HepG2 (cell line): ENCODE measurements around the gene GABRR2. TPM values are rescaled to one million over a fixed set of nuclear protein-coding genes. Genes with fewer than 3 reads are reported as not detected.

Source experiments
- PHF20 ChIP-seq: sonication (generic); formaldehyde crosslinking; IDR thresholded peaks from 2 replicates; pipeline ENCODE4 v1.5.0; 2020; ENCODE audit warnings: mild to moderate bottlenecking, missing genetic modification reagents
- POGZ ChIP-seq: sonication (generic); formaldehyde crosslinking; IDR thresholded peaks from 2 replicates; pipeline ENCODE4 v1.4.0; 2020; ENCODE audit warnings: mild to moderate bottlenecking, missing genetic modification reagents
- SRSF4 ChIP-seq: fragments of 200-400 bp; formaldehyde crosslinking; IDR thresholded peaks from one replicate; pipeline ENCODE4 v1.6.1; 2018; ENCODE audit warnings: mild to moderate bottlenecking, low read depth, low read length, moderate library complexity; ENCODE audit not compliant: poor library complexity, severe bottlenecking
- TEAD3 ChIP-seq: optimal IDR thresholded peaks from 2 replicates; pipeline ENCODE3; 2016; ENCODE audit warnings: borderline replicate concordance
- ZNF367 ChIP-seq: sonication (generic); formaldehyde crosslinking; IDR thresholded peaks from 2 replicates; pipeline ENCODE4 v1.4.0; 2020; ENCODE audit warnings: missing genetic modification reagents, borderline replicate concordance
- polyA plus RNA-seq, 8 experiments: library from polyadenylated mRNA; depleted of rRNA in 3 of 8; stranded (reverse) in 7 of 8; unstranded in 1 of 8; fragments of >200 nt; fragmentation: Illumina TruSeq in 4 of 8; extraction: Trizol in 4 of 8; gene quantifications; 2 replicates each; pipeline versions ENCODE4 v1.2.1 to v1.2.3, GENCODE V29; 2011 to 2016; ENCODE audit warnings: low read depth in 4 of 8, missing spikeins in 1 of 8, mixed read lengths in 1 of 8; ENCODE audit not compliant: insufficient read depth in 1 of 8
- total RNA-seq, 5 experiments: library from RNA; depleted of rRNA; stranded (reverse); fragments of >200 nt; fragmentation: Illumina TruSeq; extraction: Trizol; gene quantifications; 2 replicates each; pipeline ENCODE4 v1.2.3, GENCODE V29; 2016; ENCODE audit warnings: low read depth in 1 of 5
- TF ChIP-seq, protein P1 (sequence below): sonication (generic); formaldehyde crosslinking; IDR thresholded peaks from 2 replicates; pipeline ENCODE4 v1.9.0; 2021; ENCODE audit warnings: missing genetic modification reagents, borderline replicate concordance
- TF ChIP-seq, protein P2 (sequence below): sonication (generic); formaldehyde crosslinking; IDR thresholded peaks from 2 replicates; pipeline ENCODE4 v1.4.0; 2020; ENCODE audit warnings: missing genetic modification reagents
- TF ChIP-seq, protein P3 (sequence below): sonication (generic); formaldehyde crosslinking; IDR thresholded peaks from one replicate; pipeline ENCODE4 v1.5.1; 2020; ENCODE audit warnings: mild to moderate bottlenecking, missing genetic modification reagents; ENCODE audit errors: not compliant biosample characterization

The GABRR2 gene
- total and polyA plus RNA-seq, 2 of the 13 experiments (the other 11 are each of a cell fraction or from before 2014, with no cell fraction given) = 0.13 TPM; not detected in 1

DNA sequence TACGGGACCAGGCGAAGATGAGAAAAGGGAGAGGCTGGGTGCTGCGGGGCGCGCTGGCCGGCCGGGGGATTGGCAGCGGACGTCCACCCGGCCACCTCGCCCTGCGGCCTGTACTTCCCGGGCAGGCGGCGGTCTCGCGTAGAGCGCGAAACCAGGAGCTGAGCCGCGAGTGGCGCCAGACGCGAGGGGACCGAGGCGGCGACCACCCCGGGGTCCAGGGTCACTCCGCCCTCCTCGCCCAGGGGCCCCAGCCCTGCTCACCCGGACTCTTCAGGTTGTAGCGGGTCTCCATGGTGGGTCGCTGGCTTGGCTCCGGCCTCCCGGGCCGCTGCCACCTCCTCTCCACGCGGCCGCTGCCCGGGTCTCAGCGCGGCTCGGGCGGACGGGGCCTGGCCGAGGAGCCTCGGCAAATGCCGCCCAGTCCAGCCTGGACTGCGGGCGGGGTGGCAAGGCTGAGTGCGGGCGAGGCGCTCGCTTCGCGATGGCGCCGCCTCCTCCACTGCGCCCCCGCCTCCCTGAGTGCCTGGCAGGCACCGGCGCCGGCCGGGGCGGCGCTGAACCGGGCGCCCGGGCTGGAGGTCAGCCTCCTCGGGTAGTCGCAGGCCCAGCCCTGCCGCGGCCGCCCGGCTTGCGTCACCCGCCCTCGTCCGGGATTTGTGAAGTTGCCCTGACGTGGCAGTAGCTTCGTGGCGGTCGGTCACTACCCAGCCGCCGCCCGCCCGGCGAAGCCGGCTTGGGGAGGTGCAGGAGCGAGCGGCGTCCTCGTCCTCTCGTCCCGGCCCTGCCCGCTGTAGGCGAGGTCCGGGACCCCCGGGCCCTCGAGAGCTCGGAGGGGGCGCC lies 37.4 kb upstream of the GABRR2 start, which contains the start of gene UBE2J1 (continued):
- TF ChIP-seq, protein P1, sequence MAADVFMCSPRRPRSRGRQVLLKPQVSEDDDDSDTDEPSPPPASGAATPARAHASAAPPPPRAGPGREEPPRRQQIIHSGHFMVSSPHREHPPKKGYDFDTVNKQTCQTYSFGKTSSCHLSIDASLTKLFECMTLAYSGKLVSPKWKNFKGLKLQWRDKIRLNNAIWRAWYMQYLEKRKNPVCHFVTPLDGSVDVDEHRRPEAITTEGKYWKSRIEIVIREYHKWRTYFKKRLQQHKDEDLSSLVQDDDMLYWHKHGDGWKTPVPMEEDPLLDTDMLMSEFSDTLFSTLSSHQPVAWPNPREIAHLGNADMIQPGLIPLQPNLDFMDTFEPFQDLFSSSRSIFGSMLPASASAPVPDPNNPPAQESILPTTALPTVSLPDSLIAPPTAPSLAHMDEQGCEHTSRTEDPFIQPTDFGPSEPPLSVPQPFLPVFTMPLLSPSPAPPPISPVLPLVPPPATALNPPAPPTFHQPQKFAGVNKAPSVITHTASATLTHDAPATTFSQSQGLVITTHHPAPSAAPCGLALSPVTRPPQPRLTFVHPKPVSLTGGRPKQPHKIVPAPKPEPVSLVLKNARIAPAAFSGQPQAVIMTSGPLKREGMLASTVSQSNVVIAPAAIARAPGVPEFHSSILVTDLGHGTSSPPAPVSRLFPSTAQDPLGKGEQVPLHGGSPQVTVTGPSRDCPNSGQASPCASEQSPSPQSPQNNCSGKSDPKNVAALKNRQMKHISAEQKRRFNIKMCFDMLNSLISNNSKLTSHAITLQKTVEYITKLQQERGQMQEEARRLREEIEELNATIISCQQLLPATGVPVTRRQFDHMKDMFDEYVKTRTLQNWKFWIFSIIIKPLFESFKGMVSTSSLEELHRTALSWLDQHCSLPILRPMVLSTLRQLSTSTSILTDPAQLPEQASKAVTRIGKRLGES (CRISPR knock-in tag) = peak; percentile 50; the same call in 1 of the 2 replicates
- TF ChIP-seq TEAD3 (CRISPR knock-in tag) (no peak), PHF20 (CRISPR knock-in tag) (peak; percentile 59; the same call in 1 of the 2 replicates), SRSF4 (no peak), POGZ (CRISPR knock-in tag) (no peak; the same call in 1 of the 2 replicates), ZNF367 (CRISPR knock-in tag) (no peak; the same call in 1 of the 2 replicates)
- TF ChIP-seq, protein P2, sequence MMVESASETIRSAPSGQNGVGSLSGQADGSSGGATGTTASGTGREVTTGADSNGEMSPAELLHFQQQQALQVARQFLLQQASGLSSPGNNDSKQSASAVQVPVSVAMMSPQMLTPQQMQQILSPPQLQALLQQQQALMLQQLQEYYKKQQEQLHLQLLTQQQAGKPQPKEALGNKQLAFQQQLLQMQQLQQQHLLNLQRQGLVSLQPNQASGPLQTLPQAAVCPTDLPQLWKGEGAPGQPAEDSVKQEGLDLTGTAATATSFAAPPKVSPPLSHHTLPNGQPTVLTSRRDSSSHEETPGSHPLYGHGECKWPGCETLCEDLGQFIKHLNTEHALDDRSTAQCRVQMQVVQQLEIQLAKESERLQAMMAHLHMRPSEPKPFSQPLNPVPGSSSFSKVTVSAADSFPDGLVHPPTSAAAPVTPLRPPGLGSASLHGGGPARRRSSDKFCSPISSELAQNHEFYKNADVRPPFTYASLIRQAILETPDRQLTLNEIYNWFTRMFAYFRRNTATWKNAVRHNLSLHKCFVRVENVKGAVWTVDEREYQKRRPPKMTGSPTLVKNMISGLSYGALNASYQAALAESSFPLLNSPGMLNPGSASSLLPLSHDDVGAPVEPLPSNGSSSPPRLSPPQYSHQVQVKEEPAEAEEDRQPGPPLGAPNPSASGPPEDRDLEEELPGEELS (CRISPR knock-in tag) = no peak
- TF ChIP-seq, protein P3, sequence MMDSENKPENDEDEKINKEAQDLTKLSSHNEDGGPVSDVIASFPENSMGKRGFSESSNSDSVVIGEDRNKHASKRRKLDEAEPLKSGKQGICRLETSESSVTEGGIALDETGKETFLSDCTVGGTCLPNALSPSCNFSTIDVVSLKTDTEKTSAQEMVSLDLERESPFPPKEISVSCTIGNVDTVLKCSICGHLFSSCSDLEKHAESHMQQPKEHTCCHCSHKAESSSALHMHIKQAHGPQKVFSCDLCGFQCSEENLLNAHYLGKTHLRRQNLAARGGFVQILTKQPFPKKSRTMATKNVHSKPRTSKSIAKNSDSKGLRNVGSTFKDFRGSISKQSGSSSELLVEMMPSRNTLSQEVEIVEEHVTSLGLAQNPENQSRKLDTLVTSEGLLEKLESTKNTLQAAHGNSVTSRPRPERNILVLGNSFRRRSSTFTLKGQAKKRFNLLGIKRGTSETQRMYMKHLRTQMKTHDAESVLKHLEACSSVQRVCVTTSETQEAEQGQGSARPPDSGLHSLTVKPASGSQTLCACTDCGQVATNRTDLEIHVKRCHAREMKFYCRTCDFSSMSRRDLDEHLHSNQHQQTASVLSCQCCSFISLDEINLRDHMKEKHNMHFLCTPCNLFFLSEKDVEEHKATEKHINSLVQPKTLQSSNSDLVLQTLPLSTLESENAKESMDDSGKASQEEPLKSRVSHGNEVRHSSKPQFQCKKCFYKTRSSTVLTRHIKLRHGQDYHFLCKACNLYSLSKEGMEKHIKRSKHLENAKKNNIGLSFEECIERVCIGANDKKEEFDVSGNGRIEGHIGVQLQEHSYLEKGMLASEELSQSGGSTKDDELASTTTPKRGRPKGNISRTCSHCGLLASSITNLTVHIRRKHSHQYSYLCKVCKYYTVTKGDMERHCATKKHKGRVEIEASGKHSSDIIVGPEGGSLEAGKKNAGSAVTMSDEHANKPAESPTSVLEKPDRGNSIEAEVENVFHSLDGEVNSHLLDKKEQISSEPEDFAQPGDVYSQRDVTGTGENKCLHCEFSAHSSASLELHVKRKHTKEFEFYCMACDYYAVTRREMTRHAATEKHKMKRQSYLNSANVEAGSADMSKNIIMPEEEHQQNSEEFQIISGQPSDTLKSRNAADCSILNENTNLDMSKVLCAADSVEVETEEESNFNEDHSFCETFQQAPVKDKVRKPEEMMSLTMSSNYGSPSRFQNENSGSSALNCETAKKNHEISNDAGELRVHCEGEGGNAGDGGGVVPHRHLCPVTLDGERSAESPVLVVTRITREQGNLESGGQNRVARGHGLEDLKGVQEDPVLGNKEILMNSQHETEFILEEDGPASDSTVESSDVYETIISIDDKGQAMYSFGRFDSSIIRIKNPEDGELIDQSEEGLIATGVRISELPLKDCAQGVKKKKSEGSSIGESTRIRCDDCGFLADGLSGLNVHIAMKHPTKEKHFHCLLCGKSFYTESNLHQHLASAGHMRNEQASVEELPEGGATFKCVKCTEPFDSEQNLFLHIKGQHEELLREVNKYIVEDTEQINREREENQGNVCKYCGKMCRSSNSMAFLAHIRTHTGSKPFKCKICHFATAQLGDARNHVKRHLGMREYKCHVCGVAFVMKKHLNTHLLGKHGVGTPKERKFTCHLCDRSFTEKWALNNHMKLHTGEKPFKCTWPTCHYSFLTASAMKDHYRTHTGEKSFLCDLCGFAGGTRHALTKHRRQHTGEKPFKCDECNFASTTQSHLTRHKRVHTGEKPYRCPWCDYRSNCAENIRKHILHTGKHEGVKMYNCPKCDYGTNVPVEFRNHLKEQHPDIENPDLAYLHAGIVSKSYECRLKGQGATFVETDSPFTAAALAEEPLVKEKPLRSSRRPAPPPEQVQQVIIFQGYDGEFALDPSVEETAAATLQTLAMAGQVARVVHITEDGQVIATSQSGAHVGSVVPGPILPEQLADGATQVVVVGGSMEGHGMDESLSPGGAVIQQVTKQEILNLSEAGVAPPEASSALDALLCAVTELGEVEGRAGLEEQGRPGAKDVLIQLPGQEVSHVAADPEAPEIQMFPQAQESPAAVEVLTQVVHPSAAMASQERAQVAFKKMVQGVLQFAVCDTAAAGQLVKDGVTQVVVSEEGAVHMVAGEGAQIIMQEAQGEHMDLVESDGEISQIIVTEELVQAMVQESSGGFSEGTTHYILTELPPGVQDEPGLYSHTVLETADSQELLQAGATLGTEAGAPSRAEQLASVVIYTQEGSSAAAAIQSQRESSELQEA (CRISPR knock-in tag) = no peak
